ENCODE measurements around the gene HNRNPC.

Gene HNRNPC

DNA sequence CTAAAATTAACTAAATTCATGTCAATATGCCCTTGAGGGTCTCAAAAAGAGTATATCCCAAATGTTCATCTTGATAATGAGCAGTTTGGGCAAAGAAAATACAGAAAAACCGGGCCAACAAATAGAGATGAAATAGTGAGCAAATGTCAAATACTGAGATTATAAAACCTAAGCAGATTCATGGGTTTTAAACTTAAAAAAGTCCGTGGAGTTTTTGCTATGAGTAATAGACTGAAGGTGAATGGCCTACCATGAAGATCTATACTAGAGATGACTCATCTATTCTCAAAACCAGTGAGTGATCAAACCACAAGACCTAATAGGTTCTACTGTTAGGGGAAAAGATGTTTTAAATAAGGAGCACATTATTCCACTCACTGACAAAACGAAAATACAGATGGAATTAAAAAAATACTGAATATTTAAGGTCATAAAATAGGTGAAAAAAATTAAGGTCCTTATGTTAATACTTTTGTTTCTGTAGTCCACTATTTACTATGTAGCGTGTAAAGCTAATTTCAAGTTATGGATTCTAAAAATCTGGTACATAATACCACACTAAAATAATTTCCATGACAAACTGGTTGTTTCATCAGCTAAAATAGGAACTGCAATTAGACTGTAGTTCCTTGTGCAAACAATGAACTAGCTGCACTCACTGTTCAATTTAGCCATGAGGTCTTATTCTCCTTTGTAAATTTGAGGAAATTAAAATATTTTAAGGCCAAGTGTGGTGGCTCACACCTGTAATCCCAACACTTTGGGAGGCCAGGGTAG, 5.0 kb downstream of the HNRNPC start:
- Histone ChIP-seq H3K4me3 (ENCODE audit: low read length, poor library complexity, severe bottlenecking) (peak overlapping the region; percentile 95), H3K9me3 (ENCODE audit: insufficient read depth, low read depth, low read length) (no peaks in the 10 kb centered on the region), H3K27me3 (ENCODE audit: insufficient read depth, low read length, poor library complexity, severe bottlenecking) (peaks cover 9% of the 10 kb centered on the region), H3K4me2 (ENCODE audit: low read depth, low read length, poor library complexity, severe bottlenecking) (peak overlapping the region; percentile 98), H4K20me1 (ENCODE audit: insufficient read depth, low read length, poor library complexity, severe bottlenecking) (peaks cover 94% of the 10 kb centered on the region), H3K9ac (ENCODE audit: low read depth, low read length, poor library complexity, severe bottlenecking) (peak overlapping the region; percentile 20), H3K36me3 (ENCODE audit: insufficient read depth, low read length) (peaks cover 69% of the 10 kb centered on the region), H3K9me2 (replicated peaks; ENCODE audit: low read depth, low read length) (no peaks in the 10 kb centered on the region), H3F3A (ENCODE audit: low read depth) (peaks cover 3% of the 10 kb centered on the region; the same call in 1 of the 2 replicates), H3K4me1 (ENCODE audit: insufficient read depth, low read length, poor library complexity, severe bottlenecking) (peaks cover 70% of the 10 kb centered on the region), H3K79me2 (ENCODE audit: insufficient read depth, low read length) (peaks cover 100% of the 10 kb centered on the region), H2AFZ (ENCODE audit: low read length) (no peak overlapping the region)
- TF ChIP-seq CTCF (conservative IDR thresholded peaks at IDR 0.05; ENCODE audit: low read length) (no peak), EZH2phosphoT487 (IDR thresholded peaks at IDR 0.05; ENCODE audit: borderline replicate concordance) (no peak)

GRCh38 chr14:21263284-21264024, 5.8 kb downstream of the HNRNPC start:
- peaks cover 74% of the 10 kb centered on the region for H3K36me3 ChIP-seq (ENCODE audit: insufficient read depth, low read length)
- peaks cover 100% of the 10 kb centered on the region for H3K79me2 ChIP-seq (ENCODE audit: insufficient read depth, low read length)
- H4K20me1 ChIP-seq (ENCODE audit: insufficient read depth, low read length, poor library complexity, severe bottlenecking): peaks cover 96% of the 10 kb centered on the region
- no peaks in the 10 kb centered on the region for H3K9me2 ChIP-seq (replicated peaks; ENCODE audit: low read depth, low read length)
- peaks cover 3% of the 10 kb centered on the region; the same call in 1 of the 2 replicates for H3F3A ChIP-seq (ENCODE audit: low read depth)
- peak overlapping the region; percentile 20 for H3K9ac ChIP-seq (ENCODE audit: low read depth, low read length, poor library complexity, severe bottlenecking)
- H3K9me3 ChIP-seq (ENCODE audit: insufficient read depth, low read depth, low read length): no peaks in the 10 kb centered on the region
- no peak overlapping the region for H2AFZ ChIP-seq (ENCODE audit: low read length)
- peaks cover 75% of the 10 kb centered on the region for H3K4me1 ChIP-seq (ENCODE audit: insufficient read depth, low read length, poor library complexity, severe bottlenecking)
- H3K4me2 ChIP-seq (ENCODE audit: low read depth, low read length, poor library complexity, severe bottlenecking): peak overlapping the region; percentile 98
- H3K4me3 ChIP-seq (ENCODE audit: low read length, poor library complexity, severe bottlenecking): peak overlapping the region; percentile 95
- TF ChIP-seq CTCF (conservative IDR thresholded peaks at IDR 0.05; ENCODE audit: low read length): no peak
- no peak for TF ChIP-seq EZH2phosphoT487 (IDR thresholded peaks at IDR 0.05; ENCODE audit: borderline replicate concordance)
- H3K27me3 ChIP-seq (ENCODE audit: insufficient read depth, low read length, poor library complexity, severe bottlenecking): peaks cover 2% of the 10 kb centered on the region

DNA sequence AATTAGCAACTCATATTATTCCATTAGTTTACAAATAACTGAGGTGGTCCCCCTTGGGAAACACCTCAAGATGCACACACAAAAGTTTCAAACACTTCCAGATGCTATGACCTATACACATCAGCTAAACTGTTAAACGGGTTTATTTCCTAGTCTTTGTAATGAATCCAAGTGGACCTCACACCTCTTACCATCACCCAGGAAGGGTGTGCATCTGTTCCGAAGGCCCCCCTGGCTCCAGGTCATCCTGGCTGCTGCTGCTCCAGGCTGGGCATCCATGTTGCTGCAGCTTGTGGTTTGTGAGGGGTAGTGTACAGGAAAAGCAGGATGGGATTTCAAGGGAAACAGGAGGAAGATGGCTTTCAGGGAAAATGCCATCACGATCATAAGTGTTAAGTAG, 6.8 kb downstream of the HNRNPC start:
- Histone ChIP-seq H3K9me3 (ENCODE audit: insufficient read depth, low read depth, low read length) (no peaks in the 10 kb centered on the region), H3K4me3 (ENCODE audit: low read length, poor library complexity, severe bottlenecking) (peak overlapping the region; percentile 95), H3K4me1 (ENCODE audit: insufficient read depth, low read length, poor library complexity, severe bottlenecking) (peaks cover 75% of the 10 kb centered on the region), H3K4me2 (ENCODE audit: low read depth, low read length, poor library complexity, severe bottlenecking) (peak overlapping the region; percentile 98), H3K36me3 (ENCODE audit: insufficient read depth, low read length) (peaks cover 75% of the 10 kb centered on the region), H3F3A (ENCODE audit: low read depth) (peaks cover 7% of the 10 kb centered on the region; the same call in 1 of the 2 replicates), H3K9me2 (replicated peaks; ENCODE audit: low read depth, low read length) (no peaks in the 10 kb centered on the region), H3K9ac (ENCODE audit: low read depth, low read length, poor library complexity, severe bottlenecking) (peak overlapping the region; percentile 53), H2AFZ (ENCODE audit: low read length) (no peak overlapping the region), H4K20me1 (ENCODE audit: insufficient read depth, low read length, poor library complexity, severe bottlenecking) (peaks cover 96% of the 10 kb centered on the region), H3K27me3 (ENCODE audit: insufficient read depth, low read length, poor library complexity, severe bottlenecking) (no peaks in the 10 kb centered on the region), H3K79me2 (ENCODE audit: insufficient read depth, low read length) (peaks cover 100% of the 10 kb centered on the region)
- TF ChIP-seq EZH2phosphoT487 (IDR thresholded peaks at IDR 0.05; ENCODE audit: borderline replicate concordance) (no peak), CTCF (conservative IDR thresholded peaks at IDR 0.05; ENCODE audit: low read length) (no peak)

Data from Loucy (cell line).